MM.1S (cell line): ENCODE results near the gene RAD23A.

ENCODE experiments used
- DNase-seq: peaks from one replicate; pipeline ENCODE4 v3.0.0-alpha.2; 2015
- H2AFZ ChIP-seq: fragments of 300-600 bp; sonication (generic); 2 replicates; pipeline ENCODE4 v1.6.0; 2016; ENCODE audit warnings: antibody characterized with exemption, low read length
- H3F3A ChIP-seq: fragments of 300-600 bp; sonication (generic); 2 replicates; pipeline ENCODE4 v1.6.1; 2016; ENCODE audit warnings: mild to moderate bottlenecking, antibody characterized with exemption, low read length, moderate library complexity, mixed read lengths; ENCODE audit not compliant: insufficient read depth
- H3K27ac ChIP-seq: fragments of 300-600 bp; sonication (generic); 2 replicates; pipeline ENCODE4 v1.5.1; 2016; ENCODE audit warnings: mild to moderate bottlenecking, low read length
- H3K27me3 ChIP-seq: fragments of 300-600 bp; sonication (generic); replicated peaks from 2 replicates; pipeline ENCODE4 v1.6.0; 2016; ENCODE audit warnings: low read length; ENCODE audit not compliant: insufficient read depth
- H3K36me3 ChIP-seq: fragments of 300-600 bp; sonication (generic); replicated peaks from 2 replicates; pipeline ENCODE4 v1.6.1; 2016; ENCODE audit warnings: mild to moderate bottlenecking, low read length, mixed read lengths; ENCODE audit not compliant: insufficient read depth
- H3K4me1 ChIP-seq: fragments of 300-600 bp; sonication (generic); 2 replicates; pipeline ENCODE4 v1.6.1; 2016; ENCODE audit warnings: low read length, mixed read lengths
- H3K4me2 ChIP-seq: fragments of 300-600 bp; sonication (generic); 2 replicates; pipeline ENCODE4 v1.6.0; 2016; ENCODE audit warnings: low read depth, low read length
- H3K4me3 ChIP-seq: fragments of 300-600 bp; sonication (generic); 2 replicates; pipeline ENCODE4 v1.5.1; 2016; ENCODE audit warnings: low read length, mixed read lengths
- H3K79me2 ChIP-seq: fragments of 300-600 bp; sonication (generic); 2 replicates; pipeline ENCODE4 v1.6.1; 2016; ENCODE audit warnings: mixed run types, low read length, mixed read lengths
- H3K9ac ChIP-seq: fragments of 300-600 bp; sonication (generic); 2 replicates; pipeline ENCODE4 v1.6.1; 2016; ENCODE audit warnings: low read length, mixed read lengths
- H3K9me2 ChIP-seq: fragments of 300-600 bp; sonication (generic); replicated peaks from 2 replicates; pipeline ENCODE4 v1.6.1; 2016; ENCODE audit warnings: mild to moderate bottlenecking, low read length, mixed read lengths; ENCODE audit not compliant: insufficient read depth
- H3K9me3 ChIP-seq: fragments of 300-600 bp; sonication (generic); replicated peaks from 2 replicates; pipeline ENCODE4 v1.6.1; 2016; ENCODE audit warnings: mild to moderate bottlenecking, low read length, mixed read lengths; ENCODE audit not compliant: insufficient read depth
- H4K20me1 ChIP-seq: fragments of 300-600 bp; sonication (generic); 2 replicates; pipeline ENCODE4 v1.6.1; 2016; ENCODE audit warnings: mild to moderate bottlenecking, low read length, moderate library complexity, mixed read lengths; ENCODE audit not compliant: insufficient read depth
- CTCF ChIP-seq: fragments of 300-600 bp; sonication (generic); IDR thresholded peaks from 2 replicates; pipeline ENCODE4 v1.5.1; 2016; ENCODE audit warnings: antibody characterized with exemption, low read length, mixed read lengths
- EZH2 ChIP-seq: fragments of 300-600 bp; sonication (generic); optimal IDR thresholded peaks from 2 replicates; pipeline ENCODE3; 2017; ENCODE audit warnings: low read depth, mild to moderate bottlenecking, antibody characterized with exemption, low read length, mixed read lengths
- EZH2phosphoT487 ChIP-seq: fragments of 300-600 bp; sonication (generic); IDR thresholded peaks from 2 replicates; pipeline ENCODE4 v1.6.1; 2018; ENCODE audit warnings: antibody characterized with exemption, low read length

RAD23A gene

GRCh38 chr19:12979974-12980373, 34.3 kb downstream of the RAD23A start:
- Histone ChIP-seq H3K4me2 (no peak overlapping the region), H3K79me2 (no peaks in the 10 kb centered on the region), H3K9me2 (no peaks in the 10 kb centered on the region), H3K9me3 (no peaks in the 10 kb centered on the region), H2AFZ (no peak overlapping the region), H3K4me3 (no peak overlapping the region), H3K36me3 (no peaks in the 10 kb centered on the region), H3K9ac (no peak overlapping the region), H3K27me3 (peaks cover 55% of the 10 kb centered on the region), H4K20me1 (no peaks in the 10 kb centered on the region), H3K27ac (no peak overlapping the region), H3F3A (no peaks in the 10 kb centered on the region), H3K4me1 (peaks cover 11% of the 10 kb centered on the region)
- TF ChIP-seq EZH2phosphoT487 (no peak), EZH2 (no peak), CTCF (no peak)
- no peak for DNase-seq

GRCh38 chr19:12982648-12983047, 37.0 kb downstream of the RAD23A start:
- Histone ChIP-seq H3K27ac (no peak overlapping the region), H3K4me3 (no peak overlapping the region), H3K27me3 (peaks cover 37% of the 10 kb centered on the region), H3K9ac (no peak overlapping the region), H3K36me3 (no peaks in the 10 kb centered on the region), H4K20me1 (no peaks in the 10 kb centered on the region), H3K4me2 (peak overlapping the region; percentile 67; the same call in 1 of the 2 replicates), H3K79me2 (no peaks in the 10 kb centered on the region), H3F3A (no peaks in the 10 kb centered on the region), H3K9me3 (no peaks in the 10 kb centered on the region), H3K4me1 (peaks cover 27% of the 10 kb centered on the region), H2AFZ (no peak overlapping the region), H3K9me2 (no peaks in the 10 kb centered on the region)
- DNase-seq = no peak
- TF ChIP-seq CTCF (no peak), EZH2phosphoT487 (no peak), EZH2 (no peak)

GRCh38 chr19:12983091-12983490, 37.4 kb downstream of the RAD23A start:
- peaks cover 37% of the 10 kb centered on the region for H3K27me3 ChIP-seq

More at GRCh38 chr19:12983091-12983490, 37.4 kb downstream of the RAD23A start:
- Histone ChIP-seq H3K4me1 (peaks cover 32% of the 10 kb centered on the region), H3F3A (no peaks in the 10 kb centered on the region), H4K20me1 (no peaks in the 10 kb centered on the region), H3K9me2 (no peaks in the 10 kb centered on the region), H2AFZ (0 out of 2 replicates have a peak overlapping the region, but pooled peaks have one; percentile 17), H3K27ac (no peak overlapping the region), H3K9ac (no peak overlapping the region), H3K9me3 (no peaks in the 10 kb centered on the region), H3K4me2 (peak overlapping the region; percentile 67), H3K79me2 (no peaks in the 10 kb centered on the region), H3K4me3 (peak overlapping the region; percentile 48; the same call in 1 of the 2 replicates), H3K36me3 (no peaks in the 10 kb centered on the region)
- no peak for DNase-seq
- no peak for TF ChIP-seq CTCF
